ENCODE results near the gene GPHA2. TPM values are rescaled to one million over a fixed set of nuclear protein-coding genes. Genes with fewer than 3 reads are reported as not detected.

The GPHA2 gene
- total RNA-seq, 1 donor from 2014 or later: 0.41 TPM

GRCh38 chr11:64919627-64920026, 16.1 kb downstream of the GPHA2 start:
- no peak for TF ChIP-seq CTCF (IDR thresholded peaks at IDR 0.05; ENCODE audit: unreplicated experiment)
- Mint-ChIP-seq H3K9me3 (ENCODE audit: low read depth) (no peaks in the 10 kb centered on the region), H3K27ac (no peak overlapping the region), H3K4me1 (ENCODE audit: low read depth) (peaks cover 21% of the 10 kb centered on the region), H3K36me3 (ENCODE audit: insufficient read depth) (no peaks in the 10 kb centered on the region), H3K27me3 (no peaks in the 10 kb centered on the region), H3K4me3 (ENCODE audit: low read depth) (no peak overlapping the region)
- no peak for DNase-seq (ENCODE audit: low spot score, unreplicated experiment)

- no peaks in the 10 kb centered on the region for H3K27me3 Mint-ChIP-seq
- DNase-seq (ENCODE audit: low spot score, unreplicated experiment): no peak
- peak overlapping the region; percentile 98 for H3K27ac Mint-ChIP-seq
- peak; percentile 35 for TF ChIP-seq CTCF (IDR thresholded peaks at IDR 0.05; ENCODE audit: unreplicated experiment)
- H3K4me1 Mint-ChIP-seq (ENCODE audit: low read depth): peaks cover 18% of the 10 kb centered on the region
- no peaks in the 10 kb centered on the region for H3K9me3 Mint-ChIP-seq (ENCODE audit: low read depth)
- H3K4me3 Mint-ChIP-seq (ENCODE audit: low read depth): peak overlapping the region; percentile 76
- H3K36me3 Mint-ChIP-seq (ENCODE audit: insufficient read depth): no peaks in the 10 kb centered on the region
These were observed 17.7 kb downstream of the GPHA2 start for GRCh38 chr11:64918017-64918416.

- Mint-ChIP-seq H3K4me3 (ENCODE audit: low read depth) (peak overlapping the region; percentile 76), H3K4me1 (ENCODE audit: low read depth) (peaks cover 18% of the 10 kb centered on the region), H3K27me3 (no peaks in the 10 kb centered on the region), H3K36me3 (ENCODE audit: insufficient read depth) (no peaks in the 10 kb centered on the region), H3K27ac (peak overlapping the region; percentile 98), H3K9me3 (ENCODE audit: low read depth) (no peaks in the 10 kb centered on the region)
- TF ChIP-seq CTCF (IDR thresholded peaks at IDR 0.05; ENCODE audit: unreplicated experiment): no peak
- DNase-seq (ENCODE audit: low spot score, unreplicated experiment): no peak
These were observed 18.1 kb downstream of the GPHA2 start for GRCh38 chr11:64917663-64917995.

GRCh38 chr11:64916775-64917662, 18.7 kb downstream of the GPHA2 start, which contains the start of gene ATG2A:
Gene ATG2A (minus strand): TSS chr11:64917209. CDS start chr11:64917135, 74 bp downstream.
- TF ChIP-seq CTCF (IDR thresholded peaks at IDR 0.05; ENCODE audit: unreplicated experiment): no peak
- no peaks in the 10 kb centered on the region for H3K36me3 Mint-ChIP-seq (ENCODE audit: insufficient read depth)
- peak; percentile 97 for DNase-seq (ENCODE audit: low spot score, unreplicated experiment)
- H3K4me1 Mint-ChIP-seq (ENCODE audit: low read depth): peaks cover 18% of the 10 kb centered on the region
- peak within 1 kb of the TSS; percentile 98 for H3K27ac Mint-ChIP-seq
- peak within 1 kb of the TSS; percentile 76 for H3K4me3 Mint-ChIP-seq (ENCODE audit: low read depth)
- H3K27me3 Mint-ChIP-seq: no peaks in the 10 kb centered on the region
- no peaks in the 10 kb centered on the region for H3K9me3 Mint-ChIP-seq (ENCODE audit: low read depth)

- Mint-ChIP-seq H3K9me3 (ENCODE audit: low read depth) (no peaks in the 10 kb centered on the region), H3K27me3 (no peaks in the 10 kb centered on the region), H3K36me3 (ENCODE audit: insufficient read depth) (peaks cover 2% of the 10 kb centered on the region), H3K27ac (peak overlapping the region; percentile 98), H3K4me3 (ENCODE audit: low read depth) (peak overlapping the region; percentile 76), H3K4me1 (ENCODE audit: low read depth) (peaks cover 18% of the 10 kb centered on the region)
- no peak for DNase-seq (ENCODE audit: low spot score, unreplicated experiment)
- TF ChIP-seq CTCF (IDR thresholded peaks at IDR 0.05; ENCODE audit: unreplicated experiment): no peak
These were observed 19.5 kb downstream of the GPHA2 start for GRCh38 chr11:64916040-64916774.
